H1 (cell line): ENCODE data around the gene IL31. TPM values are rescaled to one million over a fixed set of nuclear protein-coding genes. Genes with fewer than 3 reads are reported as not detected.

ENCODE experiments used
- CTCF ChIA-PET: fragments of 300-600 bp; sonication (Branson Sonifier 250); formaldehyde crosslinking; loops from one replicate; lab custom pipeline; 2021; ENCODE audit not compliant: partially characterized antibody; lab: Charles Lee
- POLR2A ChIA-PET: fragments of 300-600 bp; sonication (Branson Sonifier 250); formaldehyde crosslinking; loops from one replicate; lab custom pipeline; 2021; ENCODE audit warnings: inconsistent platforms; ENCODE audit not compliant: partially characterized antibody; lab: Charles Lee
- DNase-seq, 2 experiments: peaks; one replicate each; pipeline versions ENCODE4 v3.0.0 to v3.0.0-alpha.2; 2010 to 2022; ENCODE audit warnings: low spot score in 2 of 2, low read depth in 1 of 2, mixed read lengths in 1 of 2
- FAIRE-seq: peaks from 2 replicates; lab custom pipeline; 2011; peaks lifted over from hg19 to GRCh38; lab: Jason Lieb, UNC
- H2AFZ ChIP-seq: 2 replicates; pipeline ENCODE4 v1.8.1; 2012; ENCODE audit warnings: low read length, inconsistent platforms
- H2AK5ac ChIP-seq: 2 replicates; pipeline ENCODE4 v1.6.1; 2013; ENCODE audit warnings: low read depth, low read length
- H2BK120ac ChIP-seq: replicated peaks from 2 replicates; pipeline ENCODE3; 2013; ENCODE audit warnings: low read depth, low read length, inconsistent platforms
- H2BK12ac ChIP-seq: 2 replicates; pipeline ENCODE4 v1.6.1; 2013; ENCODE audit warnings: low read depth, low read length
- H2BK15ac ChIP-seq: 2 replicates; pipeline ENCODE4 v1.6.1; 2013; ENCODE audit warnings: low read length
- H2BK20ac ChIP-seq: 2 replicates; pipeline ENCODE4 v1.6.1; 2013; ENCODE audit warnings: low read length
- H2BK5ac ChIP-seq: 2 replicates; pipeline ENCODE4 v1.6.1; 2013; ENCODE audit warnings: low read depth, low read length
- H3K14ac ChIP-seq: 2 replicates; pipeline ENCODE4 v1.6.1; 2013; ENCODE audit warnings: inconsistent platforms; ENCODE audit not compliant: insufficient read length
- H3K18ac ChIP-seq: 2 replicates; pipeline ENCODE4 v1.6.1; 2013; ENCODE audit warnings: low read length; ENCODE audit errors: extremely low read depth
- H3K23ac ChIP-seq: 2 replicates; pipeline ENCODE4 v1.6.1; 2013; ENCODE audit warnings: inconsistent platforms; ENCODE audit not compliant: insufficient read length
- H3K23me2 ChIP-seq: 2 replicates; pipeline ENCODE4 v1.6.1; 2013; ENCODE audit warnings: low read depth, low read length
- H3K27ac ChIP-seq: 2 replicates; pipeline ENCODE4 v1.6.1; 2011; ENCODE audit warnings: low read depth, low read length, inconsistent platforms
- H3K27me3 ChIP-seq, 4 experiments: replicated peaks in 1 of 4; 1 replicate in 1 of 4; 2 replicates in 3 of 4; pipeline versions ENCODE4 v1.6.1 to v1.8.1; 2011 to 2013; ENCODE audit warnings: low read length in 3 of 4, mild to moderate bottlenecking in 3 of 4, inconsistent platforms in 2 of 4, mixed read lengths in 2 of 4, moderate library complexity in 1 of 4; ENCODE audit not compliant: control insufficient read depth in 3 of 4, insufficient read depth in 3 of 4; ENCODE audit errors: extremely low read depth in 1 of 4
- H3K36me3 ChIP-seq, 4 experiments: 2 replicates each; pipeline versions ENCODE4 v1.6.1 to v1.8.1; 2011 to 2013; ENCODE audit warnings: mild to moderate bottlenecking in 4 of 4, low read length in 3 of 4, moderate library complexity in 2 of 4, control low read depth in 1 of 4, inconsistent platforms in 1 of 4; ENCODE audit not compliant: insufficient read depth in 4 of 4, control insufficient read depth in 2 of 4
- H3K4ac ChIP-seq: replicated peaks from 2 replicates; pipeline ENCODE3; 2013; ENCODE audit warnings: low read length, low read depth, mixed read lengths, inconsistent platforms; ENCODE audit not compliant: insufficient read length
- H3K4me1 ChIP-seq, 4 experiments: replicated peaks in 1 of 4; 1 replicate in 1 of 4; 2 replicates in 3 of 4; pipeline versions ENCODE4 v1.6.1 to v1.8.1; 2011 to 2013; ENCODE audit warnings: low read length in 3 of 4, inconsistent platforms in 2 of 4, mixed read lengths in 1 of 4; ENCODE audit not compliant: insufficient read depth in 4 of 4, control insufficient read depth in 3 of 4
- H3K4me2 ChIP-seq, 2 experiments: 2 replicates each; pipeline versions ENCODE4 v1.6.1 to v1.8.1; 2011 to 2013; ENCODE audit warnings: low read depth in 2 of 2, low read length in 2 of 2, control low read depth in 1 of 2, inconsistent platforms in 1 of 2, mild to moderate bottlenecking in 1 of 2; ENCODE audit not compliant: insufficient read depth in 1 of 2
- H3K4me3 ChIP-seq, 4 experiments: fragments of 200-600, 300-600 bp in 1 of 4; sonication (generic), shearing (Covaris generic), sonication (Bioruptor Twin) in 1 of 4; 2 replicates each; pipeline versions ENCODE4 v1.5.1 to v1.8.1; 2011 to 2016; ENCODE audit warnings: low read length in 4 of 4, low read depth in 3 of 4, control low read depth in 2 of 4, inconsistent platforms in 2 of 4, mild to moderate bottlenecking in 2 of 4, mixed read lengths in 1 of 4, moderate library complexity in 1 of 4; ENCODE audit not compliant: insufficient read depth in 2 of 4; ENCODE audit errors: extremely low read depth in 1 of 4
- H3K56ac ChIP-seq: replicated peaks from 2 replicates; pipeline ENCODE3; 2013; ENCODE audit warnings: low read depth, mild to moderate bottlenecking, mixed read lengths, low read length, inconsistent platforms; ENCODE audit not compliant: insufficient read length
- H3K79me1 ChIP-seq: 2 replicates; pipeline ENCODE4 v1.6.1; 2013; ENCODE audit warnings: low read depth, low read length, control low read depth
- H3K79me2 ChIP-seq, 2 experiments: 2 replicates each; pipeline versions ENCODE4 v1.6.1 to v1.8.1; 2012 to 2013; ENCODE audit warnings: low read length in 2 of 2, mild to moderate bottlenecking in 2 of 2, inconsistent platforms in 1 of 2; ENCODE audit not compliant: insufficient read depth in 2 of 2, control insufficient read depth in 1 of 2
- H3K9ac ChIP-seq, 4 experiments: replicated peaks in 1 of 4; 1 replicate in 1 of 4; 2 replicates in 3 of 4; pipeline versions ENCODE4 v1.6.1 to v1.8.1; 2011 to 2013; ENCODE audit warnings: low read depth in 3 of 4, low read length in 3 of 4, control low read depth in 2 of 4, mild to moderate bottlenecking in 2 of 4, moderate library complexity in 2 of 4, inconsistent platforms in 1 of 4; ENCODE audit errors: extremely low read depth in 1 of 4
- H3K9me3 ChIP-seq, 2 experiments: 2 replicates each; pipeline versions ENCODE4 v1.6.1 to v1.8.1; 2012 to 2013; ENCODE audit warnings: mild to moderate bottlenecking in 2 of 2, moderate library complexity in 2 of 2, control low read depth in 1 of 2, inconsistent platforms in 1 of 2, low read depth in 1 of 2, low read length in 1 of 2, mixed read lengths in 1 of 2; ENCODE audit not compliant: insufficient read depth in 2 of 2
- H4K20me1 ChIP-seq, 2 experiments: replicated peaks in 1 of 2; 2 replicates each; pipeline versions ENCODE3 to v1.8.1; 2011 to 2013; ENCODE audit warnings: inconsistent platforms in 2 of 2, low read length in 2 of 2, mild to moderate bottlenecking in 1 of 2; ENCODE audit not compliant: insufficient read depth in 2 of 2, control insufficient read depth in 1 of 2
- H4K5ac ChIP-seq: 2 replicates; pipeline ENCODE4 v1.6.1; 2013; ENCODE audit warnings: low read length, low read depth, mixed read lengths, inconsistent platforms; ENCODE audit not compliant: insufficient read length
- H4K8ac ChIP-seq: 2 replicates; pipeline ENCODE4 v1.8.0; 2013; ENCODE audit warnings: mild to moderate bottlenecking, moderate library complexity, low read length, inconsistent platforms; ENCODE audit not compliant: insufficient read depth; ENCODE audit errors: extremely low read depth
- H4K91ac ChIP-seq: replicated peaks from 2 replicates; pipeline ENCODE3; 2013; ENCODE audit warnings: low read length, mixed read lengths, inconsistent platforms; ENCODE audit not compliant: insufficient read length
- CHD2 ChIP-seq: IDR thresholded peaks from 2 replicates; pipeline ENCODE4 v1.6.1; 2012; ENCODE audit warnings: low read length, improper control_type of control experiment
- USF2 ChIP-seq: IDR thresholded peaks from 2 replicates; pipeline ENCODE4 v1.6.1; 2011; ENCODE audit warnings: low read length, improper control_type of control experiment
- ZNF274 ChIP-seq: IDR thresholded peaks from 2 replicates; pipeline ENCODE4 v1.7.0; 2012; ENCODE audit warnings: low read length, borderline replicate concordance; ENCODE audit errors: extremely low read depth
- WGBS, 2 experiments: shearing (Covaris generic) in 1 of 2; methylation state at CpG; one replicate each; pipeline versions ENCODE4 v1.1.6 to v1.1.7; 2013 to 2015; ENCODE audit warnings: low lambda C conversion rate in 2 of 2, mixed read lengths in 2 of 2, inconsistent platforms in 1 of 2, low coverage in 1 of 2, missing lambda C conversion rate in 1 of 2; ENCODE audit not compliant: insufficient replicate concordance in 2 of 2, insufficient coverage in 1 of 2, insufficient read length in 1 of 2; ENCODE audit errors: extremely low coverage in 1 of 2, missing lambda C conversion rate in 1 of 2; 5-methylcytosine and 5-hydroxymethylcytosine counted together
- polyA plus RNA-seq, 7 experiments: library from polyadenylated mRNA; depleted of rRNA in 3 of 7; stranded (reverse) in 5 of 7; unstranded in 2 of 7; fragments of >200 nt in 5 of 7; fragments of 200-250 nt in 2 of 7; gene quantifications; 1 replicate in 5 of 7; 2 replicates in 1 of 7; 4 replicates in 1 of 7; pipeline versions ENCODE4 v1.2.1 to v1.2.3, GENCODE V29; 2011 to 2013; ENCODE audit warnings: missing spikeins in 2 of 7, mixed read lengths in 2 of 7
- total RNA-seq: library from RNA; stranded (reverse); fragmentation: NEBNext Ultra II Directional; extraction: Animal tissue kit (Norgen Biotek cat#: 25700); gene quantifications from 2 replicates; pipeline ENCODE4 v1.2.1, GENCODE V29; 2021

The IL31 gene
- total and polyA plus RNA-seq, 2 of the 8 experiments (the other 6 are each of a cell fraction or from before 2014, with no cell fraction given) = not detected

GRCh38 chr12:122183588-122183940 is 9.5 kb upstream of the IL31 start:
- FAIRE-seq (no peak), DNase-seq (no peak)
- Histone ChIP-seq H2AFZ (no peak overlapping the region), H2BK15ac (no peak overlapping the region), H2AK5ac (no peak overlapping the region), H3K4ac (no peak overlapping the region), H3K27me3 (peaks cover 0 to 6% (median 2%) of the 10 kb centered on the region in 4 experiments; a peak in 5 of 7 replicates), H4K20me1 (no peaks in the 10 kb centered on the region), H3K4me1 (peaks cover 0 to 4% (median 2%) of the 10 kb centered on the region in 4 experiments; a peak in 3 of 7 replicates), H3K56ac (no peak overlapping the region), H3K27ac (no peak overlapping the region), H3K4me2 (peak overlapping the region; percentile 48 to 72), H4K5ac (no peak overlapping the region), H3K36me3 (no peaks in the 10 kb centered on the region), H2BK5ac (no peak overlapping the region), H3K23ac (no peak overlapping the region), H3K18ac (no peak overlapping the region; the same call in 1 of the 2 replicates), H2BK20ac (no peak overlapping the region), H4K91ac (no peak overlapping the region), H2BK120ac (no peak overlapping the region), H3K23me2 (peaks cover 4% of the 10 kb centered on the region; the same call in 1 of the 2 replicates), H3K14ac (no peak overlapping the region), H3K79me1 (no peaks in the 10 kb centered on the region), H4K8ac (no peak overlapping the region; the same call in 1 of the 2 replicates), H3K9ac (no peak overlapping the region), H3K4me3 (peak overlapping the region; percentile 28 to 67 (median 40)), H3K9me3 (no peaks in the 10 kb centered on the region), H3K79me2 (no peaks in the 10 kb centered on the region), H2BK12ac (no peak overlapping the region)
- WGBS, 2 experiments = 76% methylated on average over 10 of the region's 10 CpGs; no CpG with 5 or more reads in 1 of the 2 experiments
- TF ChIP-seq ZNF274 (no peak), USF2 (no peak), CHD2 (no peak)
- POLR2A ChIA-PET = interaction anchor here (1.1 kb wide), 1 partner anchor 110 kb away, joined by 3 read pairs; no protein-coding TSS in a partner anchor
- CTCF ChIA-PET = interaction anchor here (1.0 to 2.2 kb wide), 5 partner anchors 8 to 177 kb away, joined by 3 to 10 read pairs (median 5); no protein-coding TSS in a partner anchor
